NCI-H1436 (cell line): ENCODE data around the gene CCL28.
"Not testable (repeated sequence)": the region's sequence is repeated elsewhere in the genome, so short reads cannot be mapped to it uniquely, and the experiment has no call there.

ENCODE experiments used
- DNase-seq: peaks from one replicate; lab custom pipeline; 2025; lab: John Stamatoyannopoulos, UW

CCL28 gene

GRCh38 chr5:43412156-43412555 is at the start of gene CCL28:
TSS of gene CCL28 (minus strand) at chr5:43412391. CDS start at chr5:43412316, 75 bp downstream.
- DNase-seq, result no peak

GRCh38 chr5:43461066-43461465 is 48.9 kb upstream of the CCL28 start:
- DNase-seq, result no peak

GRCh38 chr5:43456556-43456955 is 44.4 kb upstream of the CCL28 start:
- DNase-seq, result no peak

GRCh38 chr5:43441575-43441974 is 29.4 kb upstream of the CCL28 start:
- not testable (repeated sequence) for DNase-seq

GRCh38 chr5:43437062-43437660 is 25.0 kb upstream of the CCL28 start:
- no peak for DNase-seq

GRCh38 chr5:43433382-43433781 is 21.2 kb upstream of the CCL28 start:
- no peak for DNase-seq

- DNase-seq, result no peak
Measured at GRCh38 chr5:43432486-43433375, 20.5 kb upstream of the CCL28 start.

- no peak for DNase-seq
Measured at GRCh38 chr5:43429706-43430105, 17.5 kb upstream of the CCL28 start.

- DNase-seq, result no peak
Measured at GRCh38 chr5:43429016-43429415, 16.8 kb upstream of the CCL28 start.

- no peak for DNase-seq
Measured at GRCh38 chr5:43427306-43427705, 15.1 kb upstream of the CCL28 start.

- DNase-seq, result no peak
Measured at GRCh38 chr5:43425983-43426382, 13.8 kb upstream of the CCL28 start.

- DNase-seq, result not testable (repeated sequence)
Measured at GRCh38 chr5:43423086-43423485, 10.9 kb upstream of the CCL28 start.

GRCh38 chr5:43422143-43422542 is 10.0 kb upstream of the CCL28 start:
- DNase-seq, result no peak

- no peak for DNase-seq
Measured at GRCh38 chr5:43421450-43422133, 9.4 kb upstream of the CCL28 start.

- no peak for DNase-seq
Measured at GRCh38 chr5:43420241-43420640, 8.1 kb upstream of the CCL28 start.

GRCh38 chr5:43418561-43418960 is 6.4 kb upstream of the CCL28 start:
- no peak for DNase-seq

- DNase-seq, result no peak
Measured at GRCh38 chr5:43416803-43417394, 4.7 kb upstream of the CCL28 start.

GRCh38 chr5:43415935-43416802 is 4.0 kb upstream of the CCL28 start:
- DNase-seq, result peak; percentile 11

- DNase-seq, result no peak
Measured at GRCh38 chr5:43413966-43414365, 1.8 kb upstream of the CCL28 start.

GRCh38 chr5:43412644-43413043 is 453 bp upstream of the CCL28 start:
- DNase-seq, result peak; percentile 60

- no peak for DNase-seq
Measured at GRCh38 chr5:43411495-43411894, 696 bp downstream of the CCL28 start.
